NT2/D1 (cell line): Measurements from ENCODE around the gene MAD1L1.
"Not testable (repeated sequence)": the region's sequence is repeated elsewhere in the genome, so short reads cannot be mapped to it uniquely, and the experiment has no call there.

Experiments
- YY1 ChIP-seq: IDR thresholded peaks from 2 replicates; pipeline ENCODE4 v1.6.1; 2011; ENCODE audit not compliant: insufficient read length, insufficient read depth
- ZNF274 ChIP-seq: IDR thresholded peaks from 2 replicates; pipeline ENCODE4 v1.6.1; 2011; ENCODE audit warnings: mild to moderate bottlenecking, low read depth, low read length

- TF ChIP-seq YY1, ZNF274: not testable (repeated sequence)
Observed at GRCh38 chr7:1976521-1976920, 256.2 kb downstream of the MAD1L1 start.
